ENCODE measurements around the gene UBA6.

Gene UBA6

DNA sequence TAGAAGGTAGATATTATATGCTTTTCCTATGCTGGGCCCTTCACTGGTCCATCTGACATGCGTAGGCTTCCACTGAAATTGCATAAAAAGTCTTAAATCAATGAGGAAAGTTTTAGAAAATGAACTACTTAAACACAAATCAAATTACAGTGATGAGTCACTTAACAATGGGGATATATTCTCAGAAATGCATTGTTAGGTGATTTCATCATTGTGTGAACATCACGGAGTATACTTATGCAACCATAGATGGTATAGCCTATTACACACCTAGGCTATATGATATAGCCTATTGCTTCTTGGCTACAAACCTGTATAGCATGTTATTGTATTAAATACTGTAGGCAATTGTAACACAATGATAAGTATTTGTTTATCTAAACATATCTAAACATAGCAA lies 132.1 kb downstream of the UBA6 start:
- no peak overlapping the region for H3K9ac ChIP-seq (ENCODE audit: insufficient read length, low read depth)
- H3K4me3 ChIP-seq (ENCODE audit: insufficient read length, low read depth) = no peak overlapping the region
- no peaks in the 10 kb centered on the region for H3K4me1 ChIP-seq (ENCODE audit: insufficient read depth, insufficient read length)
- H3K9me3 ChIP-seq (ENCODE audit: insufficient read depth, low read length) = no peaks in the 10 kb centered on the region
- no peaks in the 10 kb centered on the region for H3K36me3 ChIP-seq (ENCODE audit: insufficient read depth, insufficient read length, low read length)
- no peaks in the 10 kb centered on the region for H3K27me3 ChIP-seq (ENCODE audit: insufficient read depth, insufficient read length)
- TF ChIP-seq YY1 (IDR thresholded peaks at IDR 0.05; ENCODE audit: insufficient read depth, insufficient read length) (no peak), SUZ12 (IDR thresholded peaks at IDR 0.05; ENCODE audit: extremely low read depth, insufficient read depth, insufficient read length) (no peak), ZNF274 (IDR thresholded peaks at IDR 0.05; ENCODE audit: low read depth, low read length) (no peak)
- DNase-seq (ENCODE audit: low read depth, low spot score) = no peak

DNA sequence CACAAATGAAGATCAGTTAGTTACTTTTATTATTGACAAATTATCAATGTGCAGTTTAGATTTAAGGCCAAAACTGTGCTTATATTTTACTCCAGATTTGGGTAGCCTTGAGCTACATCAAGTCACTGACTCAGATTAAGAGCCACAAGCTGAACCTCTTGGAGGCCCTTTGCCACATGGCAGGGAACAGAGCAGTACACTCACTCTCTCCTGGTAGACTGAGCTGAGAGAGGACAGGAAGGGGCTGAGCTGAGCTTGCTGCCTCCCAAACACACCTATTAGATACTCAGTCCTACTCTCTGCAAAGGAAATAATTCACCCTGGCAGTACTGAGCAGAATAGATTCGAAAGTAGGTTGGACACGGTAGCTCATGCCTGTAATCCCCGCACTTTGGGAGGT lies 134.6 kb downstream of the UBA6 start:
- H3K36me3 ChIP-seq (ENCODE audit: insufficient read depth, insufficient read length, low read length) = no peaks in the 10 kb centered on the region
- H3K4me3 ChIP-seq (ENCODE audit: insufficient read length, low read depth) = no peak overlapping the region
- TF ChIP-seq ZNF274 (IDR thresholded peaks at IDR 0.05; ENCODE audit: low read depth, low read length) (no peak), YY1 (IDR thresholded peaks at IDR 0.05; ENCODE audit: insufficient read depth, insufficient read length) (no peak), SUZ12 (IDR thresholded peaks at IDR 0.05; ENCODE audit: extremely low read depth, insufficient read depth, insufficient read length) (no peak)
- no peaks in the 10 kb centered on the region for H3K9me3 ChIP-seq (ENCODE audit: insufficient read depth, low read length)
- H3K27me3 ChIP-seq (ENCODE audit: insufficient read depth, insufficient read length) = no peaks in the 10 kb centered on the region
- no peaks in the 10 kb centered on the region for H3K4me1 ChIP-seq (ENCODE audit: insufficient read depth, insufficient read length)
- no peak for DNase-seq (ENCODE audit: low read depth, low spot score)
- H3K9ac ChIP-seq (ENCODE audit: insufficient read length, low read depth) = no peak overlapping the region

DNA sequence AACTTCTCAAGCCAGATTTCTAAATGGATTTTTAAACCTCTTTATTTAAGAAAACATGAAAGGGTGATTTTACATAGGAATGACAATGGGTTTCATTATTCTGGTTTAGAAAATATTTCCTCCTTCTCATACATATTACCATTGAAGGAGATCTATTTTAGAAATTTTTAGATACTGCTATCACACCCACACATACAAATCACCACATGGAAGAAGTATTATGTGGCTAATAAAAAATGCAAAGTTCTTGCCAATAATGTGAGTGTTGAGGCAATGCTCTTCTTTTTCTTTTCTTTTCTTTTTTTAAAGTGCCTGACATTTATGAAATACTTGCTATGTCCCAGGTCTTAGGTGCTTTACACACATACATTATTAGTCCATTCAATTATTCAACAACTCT lies 135.7 kb downstream of the UBA6 start:
- H3K9ac ChIP-seq (ENCODE audit: insufficient read length, low read depth) = no peak overlapping the region
- H3K4me3 ChIP-seq (ENCODE audit: insufficient read length, low read depth) = no peak overlapping the region
- no peaks in the 10 kb centered on the region for H3K9me3 ChIP-seq (ENCODE audit: insufficient read depth, low read length)
- DNase-seq (ENCODE audit: low read depth, low spot score) = no peak
- no peaks in the 10 kb centered on the region for H3K27me3 ChIP-seq (ENCODE audit: insufficient read depth, insufficient read length)
- no peak for TF ChIP-seq ZNF274 (IDR thresholded peaks at IDR 0.05; ENCODE audit: low read depth, low read length)
- no peak for TF ChIP-seq SUZ12 (IDR thresholded peaks at IDR 0.05; ENCODE audit: extremely low read depth, insufficient read depth, insufficient read length)
- no peak for TF ChIP-seq YY1 (IDR thresholded peaks at IDR 0.05; ENCODE audit: insufficient read depth, insufficient read length)
- H3K36me3 ChIP-seq (ENCODE audit: insufficient read depth, insufficient read length, low read length) = no peaks in the 10 kb centered on the region
- no peaks in the 10 kb centered on the region for H3K4me1 ChIP-seq (ENCODE audit: insufficient read depth, insufficient read length)

All from NT2/D1 (cell line).